ENCODE results near the gene SORL1.

The SORL1 gene

DNA sequence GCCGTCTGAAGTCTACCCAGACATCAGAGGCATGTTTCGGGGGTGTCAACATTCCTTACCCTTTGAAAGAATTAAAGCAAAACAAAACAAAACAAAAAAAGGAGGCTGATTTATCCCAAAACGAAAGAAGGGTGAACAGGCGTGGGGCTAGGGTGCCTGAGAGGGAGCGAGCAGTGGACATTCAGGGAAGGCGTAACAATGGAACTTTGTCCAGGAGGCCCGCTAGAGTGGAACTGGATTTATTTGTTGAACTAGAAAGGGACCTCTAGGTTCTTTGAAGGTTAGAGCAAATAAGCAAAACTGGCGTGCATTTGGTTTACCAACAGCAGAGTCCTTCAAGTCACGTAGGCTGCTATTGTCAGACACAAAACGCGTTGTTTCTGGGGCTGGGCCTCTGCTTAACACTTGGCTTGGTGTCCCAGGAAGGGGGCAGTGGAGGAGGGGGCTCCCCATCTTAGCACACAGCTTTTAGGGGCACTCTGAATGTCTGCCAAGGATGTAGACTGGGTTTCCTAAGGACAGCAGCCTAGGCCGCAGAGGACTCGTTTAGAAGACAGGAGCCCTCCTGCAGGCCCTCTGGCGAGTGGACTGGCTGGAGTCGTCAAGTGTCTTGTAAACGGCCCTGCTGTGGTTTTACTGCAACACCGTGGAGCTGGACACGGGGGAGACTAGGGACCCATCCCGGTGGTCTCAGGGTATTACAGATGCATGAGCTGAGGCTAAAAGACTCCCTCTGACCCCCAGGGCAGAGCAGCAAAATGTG is 204.4 kb downstream of the SORL1 start:
- peak overlapping the region; percentile 11 for H3K4me3 ChIP-seq (ENCODE audit: control insufficient read depth, low read depth, low read length)
- TF ChIP-seq CTCF (IDR thresholded peaks at IDR 0.05; ENCODE audit: control insufficient read depth, insufficient read depth, low read depth, low read length, missing control alignments), result no peak

GRCh38 chr11:121657146-121657545 is 205.0 kb downstream of the SORL1 start:
- no peak overlapping the region for H3K4me3 ChIP-seq (ENCODE audit: control insufficient read depth, low read depth, low read length)
- DNase-seq (ENCODE audit: low read depth), result no peak
- TF ChIP-seq CTCF (IDR thresholded peaks at IDR 0.05; ENCODE audit: control insufficient read depth, insufficient read depth, low read depth, low read length, missing control alignments), result no peak

More for the DNA sequence above, 204.4 kb downstream of the SORL1 start:
- no peak for DNase-seq (ENCODE audit: low read depth)

DNA sequence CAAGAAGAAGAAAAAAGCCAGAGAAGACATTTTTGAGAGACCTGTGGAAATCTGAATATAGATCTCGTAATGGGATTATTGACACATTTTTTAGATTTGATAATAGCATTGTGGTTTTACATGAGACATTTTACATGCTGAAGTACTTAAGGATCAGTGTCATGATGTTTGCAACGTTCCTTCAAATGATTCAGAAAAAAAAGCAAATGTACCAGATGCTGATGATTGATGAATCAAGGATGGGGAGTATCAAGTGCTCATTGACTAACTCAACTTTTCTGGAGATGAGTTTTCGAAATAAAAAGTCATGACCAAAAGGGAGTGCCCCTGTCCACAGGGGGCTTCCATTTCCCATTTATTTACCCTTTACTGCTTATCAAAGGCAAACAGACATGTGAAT is 207.7 kb downstream of the SORL1 start:
- no peak for TF ChIP-seq CTCF (IDR thresholded peaks at IDR 0.05; ENCODE audit: control insufficient read depth, insufficient read depth, low read depth, low read length, missing control alignments)
- H3K4me3 ChIP-seq (ENCODE audit: control insufficient read depth, low read depth, low read length), result no peak overlapping the region
- DNase-seq (ENCODE audit: low read depth), result no peak

GRCh38 chr11:121661880-121662486 is 209.9 kb downstream of the SORL1 start:
- no peak overlapping the region for H3K4me3 ChIP-seq (ENCODE audit: control insufficient read depth, low read depth, low read length)
- TF ChIP-seq CTCF (IDR thresholded peaks at IDR 0.05; ENCODE audit: control insufficient read depth, insufficient read depth, low read depth, low read length, missing control alignments), result peak; percentile 28
- peak; percentile 79 for DNase-seq (ENCODE audit: low read depth)

DNA sequence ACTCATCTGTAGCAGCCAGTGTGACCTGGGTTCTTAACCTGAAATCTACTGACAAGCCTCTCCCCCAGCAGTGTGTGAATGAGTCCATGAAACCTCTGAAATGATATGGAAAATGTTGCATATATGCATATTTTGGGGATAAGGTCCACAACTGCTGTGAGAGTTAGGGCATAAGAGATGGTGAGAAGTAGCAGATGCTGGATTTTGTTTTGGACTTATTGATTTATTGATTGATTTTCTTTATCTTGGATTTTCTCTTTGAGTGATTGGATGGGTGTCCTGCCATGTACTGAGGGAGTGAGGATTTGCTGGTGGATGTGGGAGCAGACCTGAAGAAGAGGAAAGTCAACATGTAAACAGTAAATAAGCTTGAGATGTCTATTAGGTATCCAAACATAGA is 212.0 kb downstream of the SORL1 start:
- no peak for DNase-seq (ENCODE audit: low read depth)
- TF ChIP-seq CTCF (IDR thresholded peaks at IDR 0.05; ENCODE audit: control insufficient read depth, insufficient read depth, low read depth, low read length, missing control alignments), result no peak
- no peak overlapping the region for H3K4me3 ChIP-seq (ENCODE audit: control insufficient read depth, low read depth, low read length)

GRCh38 chr11:121665206-121665838 is 213.2 kb downstream of the SORL1 start:
- no peak for TF ChIP-seq CTCF (IDR thresholded peaks at IDR 0.05; ENCODE audit: control insufficient read depth, insufficient read depth, low read depth, low read length, missing control alignments)
- no peak for DNase-seq (ENCODE audit: low read depth)

More at GRCh38 chr11:121665206-121665838, 213.2 kb downstream of the SORL1 start:
- no peak overlapping the region for H3K4me3 ChIP-seq (ENCODE audit: control insufficient read depth, low read depth, low read length)
